NT2/D1 (cell line): ENCODE measurements around the gene POLR1A.
"Not testable (repeated sequence)": the region's sequence is repeated elsewhere in the genome, so short reads cannot be mapped to it uniquely, and the experiment has no call there.

Experiments used
- DNase-seq: peaks from one replicate; pipeline ENCODE4 v3.0.0-alpha.2; 2011; ENCODE audit warnings: low read depth, low spot score
- H3K27me3 ChIP-seq: 2 replicates; pipeline ENCODE4 v1.6.0; 2011; ENCODE audit warnings: mild to moderate bottlenecking; ENCODE audit not compliant: insufficient read length, insufficient read depth
- H3K36me3 ChIP-seq: 2 replicates; pipeline ENCODE4 v1.6.1; 2011; ENCODE audit warnings: mild to moderate bottlenecking, low read length, mixed read lengths; ENCODE audit not compliant: insufficient read depth, insufficient read length
- H3K4me1 ChIP-seq: 2 replicates; pipeline ENCODE4 v1.5.1; 2011; ENCODE audit not compliant: insufficient read depth, insufficient read length
- H3K4me3 ChIP-seq: 2 replicates; pipeline ENCODE4 v1.5.1; 2011; ENCODE audit warnings: low read depth; ENCODE audit not compliant: insufficient read length
- H3K9ac ChIP-seq: 2 replicates; pipeline ENCODE4 v1.6.0; 2011; ENCODE audit warnings: low read depth; ENCODE audit not compliant: insufficient read length
- H3K9me3 ChIP-seq: 2 replicates; pipeline ENCODE4 v1.5.1; 2011; ENCODE audit warnings: mild to moderate bottlenecking, low read length; ENCODE audit not compliant: insufficient read depth
- SUZ12 ChIP-seq: IDR thresholded peaks from 2 replicates; pipeline ENCODE4 v1.6.1; 2011; ENCODE audit not compliant: insufficient read length, insufficient read depth; ENCODE audit errors: extremely low read depth
- YY1 ChIP-seq: IDR thresholded peaks from 2 replicates; pipeline ENCODE4 v1.6.1; 2011; ENCODE audit not compliant: insufficient read length, insufficient read depth
- ZNF274 ChIP-seq: IDR thresholded peaks from 2 replicates; pipeline ENCODE4 v1.6.1; 2011; ENCODE audit warnings: mild to moderate bottlenecking, low read depth, low read length

POLR1A gene

GRCh38 chr2:85995648-85996529 lies 109.8 kb downstream of the POLR1A start:
- Histone ChIP-seq H3K36me3 (no peaks in the 10 kb centered on the region), H3K9ac (no peak overlapping the region), H3K9me3 (no peaks in the 10 kb centered on the region), H3K27me3 (no peaks in the 10 kb centered on the region), H3K4me3 (no peak overlapping the region), H3K4me1 (peaks cover 6% of the 10 kb centered on the region)
- no peak for DNase-seq
- TF ChIP-seq YY1, result no peak

- H3K4me3 ChIP-seq, result no peak overlapping the region
- no peaks in the 10 kb centered on the region for H3K36me3 ChIP-seq
- no peaks in the 10 kb centered on the region for H3K27me3 ChIP-seq
- peaks cover 6% of the 10 kb centered on the region for H3K4me1 ChIP-seq
- no peak for TF ChIP-seq SUZ12
- TF ChIP-seq YY1, result no peak
- TF ChIP-seq ZNF274, result no peak
- no peaks in the 10 kb centered on the region for H3K9me3 ChIP-seq
- no peak overlapping the region for H3K9ac ChIP-seq
- no peak for DNase-seq
Measured at GRCh38 chr2:85994897-85995647, 110.6 kb downstream of the POLR1A start.

GRCh38 chr2:85994421-85994777 lies 111.3 kb downstream of the POLR1A start:
- no peaks in the 10 kb centered on the region for H3K36me3 ChIP-seq
- no peaks in the 10 kb centered on the region for H3K9me3 ChIP-seq
- no peak overlapping the region for H3K9ac ChIP-seq
- TF ChIP-seq YY1 (no peak), SUZ12 (no peak), ZNF274 (no peak)
- H3K4me1 ChIP-seq, result peaks cover 6% of the 10 kb centered on the region
- no peak for DNase-seq
- H3K4me3 ChIP-seq, result no peak overlapping the region
- no peaks in the 10 kb centered on the region for H3K27me3 ChIP-seq

GRCh38 chr2:85992611-85993010 lies 113.1 kb downstream of the POLR1A start:
- Histone ChIP-seq H3K36me3 (no peaks in the 10 kb centered on the region), H3K27me3 (no peaks in the 10 kb centered on the region), H3K4me3 (no peak overlapping the region), H3K9me3 (no peaks in the 10 kb centered on the region), H3K9ac (no peak overlapping the region), H3K4me1 (peaks cover 4% of the 10 kb centered on the region)
- no peak for DNase-seq
- TF ChIP-seq ZNF274, result no peak
- TF ChIP-seq YY1, result no peak
- no peak for TF ChIP-seq SUZ12

GRCh38 chr2:85992053-85992452 lies 113.6 kb downstream of the POLR1A start:
- not testable (repeated sequence) for H3K4me3 ChIP-seq, H3K36me3 ChIP-seq, DNase-seq, H3K27me3 ChIP-seq, H3K9me3 ChIP-seq, H3K4me1 ChIP-seq, H3K9ac ChIP-seq

GRCh38 chr2:85990084-85990483 lies 115.6 kb downstream of the POLR1A start:
- no peaks in the 10 kb centered on the region for H3K4me1 ChIP-seq

GRCh38 chr2:85989288-85989865 lies 116.3 kb downstream of the POLR1A start:
- H3K36me3 ChIP-seq, result no peaks in the 10 kb centered on the region
- H3K4me3 ChIP-seq, result no peak overlapping the region
- no peaks in the 10 kb centered on the region for H3K4me1 ChIP-seq
- no peaks in the 10 kb centered on the region for H3K27me3 ChIP-seq
- no peaks in the 10 kb centered on the region for H3K9me3 ChIP-seq
- TF ChIP-seq ZNF274 (no peak), SUZ12 (no peak), YY1 (no peak)
- no peak for DNase-seq
- no peak overlapping the region for H3K9ac ChIP-seq

More at GRCh38 chr2:85990084-85990483, 115.6 kb downstream of the POLR1A start:
- H3K9ac ChIP-seq, result no peak overlapping the region
- no peaks in the 10 kb centered on the region for H3K36me3 ChIP-seq
- H3K27me3 ChIP-seq, result no peaks in the 10 kb centered on the region
- no peak overlapping the region for H3K4me3 ChIP-seq
- H3K9me3 ChIP-seq, result no peaks in the 10 kb centered on the region
- TF ChIP-seq YY1 (no peak), SUZ12 (no peak), ZNF274 (no peak)
- no peak for DNase-seq
